Measurements from ENCODE around the gene ZNF827.

ZNF827 gene

GRCh38 chr4:145808021-145808650, 130.5 kb downstream of the ZNF827 start:
- Histone ChIP-seq H3K27me3 (ENCODE audit: control insufficient read depth, insufficient read depth, low read length) (no peaks in the 10 kb centered on the region), H3K4me1 (no peaks in the 10 kb centered on the region), H3K9me3 (ENCODE audit: control insufficient read depth, low read length) (no peaks in the 10 kb centered on the region), H3K36me3 (ENCODE audit: control insufficient read depth, insufficient read depth, low read length) (no peaks in the 10 kb centered on the region), H3K4me3 (ENCODE audit: low read depth, low read length) (no peak overlapping the region), H3K9ac (no peak overlapping the region), H3K4me2 (ENCODE audit: low read length) (no peak overlapping the region), H2AFZ (no peak overlapping the region), H3K27ac (no peak overlapping the region), H3K79me2 (no peaks in the 10 kb centered on the region)
- TF ChIP-seq, protein P1, sequence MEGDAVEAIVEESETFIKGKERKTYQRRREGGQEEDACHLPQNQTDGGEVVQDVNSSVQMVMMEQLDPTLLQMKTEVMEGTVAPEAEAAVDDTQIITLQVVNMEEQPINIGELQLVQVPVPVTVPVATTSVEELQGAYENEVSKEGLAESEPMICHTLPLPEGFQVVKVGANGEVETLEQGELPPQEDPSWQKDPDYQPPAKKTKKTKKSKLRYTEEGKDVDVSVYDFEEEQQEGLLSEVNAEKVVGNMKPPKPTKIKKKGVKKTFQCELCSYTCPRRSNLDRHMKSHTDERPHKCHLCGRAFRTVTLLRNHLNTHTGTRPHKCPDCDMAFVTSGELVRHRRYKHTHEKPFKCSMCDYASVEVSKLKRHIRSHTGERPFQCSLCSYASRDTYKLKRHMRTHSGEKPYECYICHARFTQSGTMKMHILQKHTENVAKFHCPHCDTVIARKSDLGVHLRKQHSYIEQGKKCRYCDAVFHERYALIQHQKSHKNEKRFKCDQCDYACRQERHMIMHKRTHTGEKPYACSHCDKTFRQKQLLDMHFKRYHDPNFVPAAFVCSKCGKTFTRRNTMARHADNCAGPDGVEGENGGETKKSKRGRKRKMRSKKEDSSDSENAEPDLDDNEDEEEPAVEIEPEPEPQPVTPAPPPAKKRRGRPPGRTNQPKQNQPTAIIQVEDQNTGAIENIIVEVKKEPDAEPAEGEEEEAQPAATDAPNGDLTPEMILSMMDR (IDR thresholded peaks at IDR 0.05) = no peak

DNA sequence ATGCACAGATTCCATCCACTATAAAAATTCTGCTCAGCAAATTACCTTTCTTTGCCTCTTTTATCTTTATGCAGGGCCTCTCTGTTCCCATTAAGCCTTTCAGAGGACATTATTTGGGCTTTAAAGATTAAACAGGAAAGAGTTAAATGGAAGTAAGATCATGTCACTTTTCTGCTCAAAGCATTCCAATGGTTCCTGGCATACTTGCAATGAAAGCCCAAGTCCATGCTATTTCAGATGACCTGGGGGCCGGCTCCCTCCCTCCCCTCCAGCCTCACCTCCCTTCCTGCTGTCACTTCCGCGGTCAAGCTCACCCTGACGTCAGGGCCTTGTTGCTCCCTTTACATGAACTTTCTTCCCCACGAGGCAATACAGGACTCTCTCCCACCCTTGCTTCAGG, 133.1 kb downstream of the ZNF827 start:
- Histone ChIP-seq H3K27ac (no peak overlapping the region), H3K4me3 (ENCODE audit: low read depth, low read length) (no peak overlapping the region), H3K36me3 (ENCODE audit: control insufficient read depth, insufficient read depth, low read length) (no peaks in the 10 kb centered on the region), H3K4me1 (no peaks in the 10 kb centered on the region), H3K27me3 (ENCODE audit: control insufficient read depth, insufficient read depth, low read length) (no peaks in the 10 kb centered on the region), H3K4me2 (ENCODE audit: low read length) (no peak overlapping the region), H2AFZ (no peak overlapping the region), H3K9ac (no peak overlapping the region), H3K9me3 (ENCODE audit: control insufficient read depth, low read length) (no peaks in the 10 kb centered on the region), H3K79me2 (no peaks in the 10 kb centered on the region)
- TF ChIP-seq, protein P1 (IDR thresholded peaks at IDR 0.05) = no peak

DNA sequence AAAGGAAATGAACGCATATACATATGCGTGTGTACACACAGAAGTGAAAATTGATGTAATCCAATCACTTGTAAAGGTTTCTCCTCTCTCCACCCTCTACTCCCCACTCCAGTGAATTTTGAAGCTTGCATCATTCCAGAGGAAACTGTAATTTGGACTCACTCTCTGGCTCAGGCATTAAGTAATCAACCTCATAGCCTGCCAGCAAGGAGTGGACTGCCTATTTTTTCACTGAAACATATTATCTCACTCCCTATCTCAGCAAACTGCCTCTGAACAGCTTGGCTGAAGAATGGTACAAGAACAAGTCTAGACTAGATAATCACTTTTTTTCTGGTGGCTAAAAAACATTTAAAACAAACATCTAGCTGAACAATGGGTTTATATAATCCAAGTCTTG, 134.5 kb downstream of the ZNF827 start:
- H3K27ac ChIP-seq = no peak overlapping the region
- H3K4me2 ChIP-seq (ENCODE audit: low read length) = peak overlapping the region; percentile 14
- no peak overlapping the region for H3K9ac ChIP-seq
- H3K4me1 ChIP-seq = no peaks in the 10 kb centered on the region
- H3K27me3 ChIP-seq (ENCODE audit: control insufficient read depth, insufficient read depth, low read length) = no peaks in the 10 kb centered on the region
- no peaks in the 10 kb centered on the region for H3K9me3 ChIP-seq (ENCODE audit: control insufficient read depth, low read length)
- H3K36me3 ChIP-seq (ENCODE audit: control insufficient read depth, insufficient read depth, low read length) = no peaks in the 10 kb centered on the region
- TF ChIP-seq, protein P1 (IDR thresholded peaks at IDR 0.05) = no peak
- H3K4me3 ChIP-seq (ENCODE audit: low read depth, low read length) = no peak overlapping the region
- no peaks in the 10 kb centered on the region for H3K79me2 ChIP-seq
- no peak overlapping the region for H2AFZ ChIP-seq

GRCh38 chr4:145799223-145799622, 139.4 kb downstream of the ZNF827 start:
- H2AFZ ChIP-seq = no peak overlapping the region
- H3K9ac ChIP-seq = no peak overlapping the region
- TF ChIP-seq, protein P1 (IDR thresholded peaks at IDR 0.05) = no peak
- H3K27ac ChIP-seq = no peak overlapping the region
- no peaks in the 10 kb centered on the region for H3K4me1 ChIP-seq
- no peaks in the 10 kb centered on the region for H3K79me2 ChIP-seq
- H3K4me2 ChIP-seq (ENCODE audit: low read length) = no peak overlapping the region
- H3K27me3 ChIP-seq (ENCODE audit: control insufficient read depth, insufficient read depth, low read length) = no peaks in the 10 kb centered on the region
- H3K4me3 ChIP-seq (ENCODE audit: low read depth, low read length) = no peak overlapping the region
- no peaks in the 10 kb centered on the region for H3K9me3 ChIP-seq (ENCODE audit: control insufficient read depth, low read length)
- no peaks in the 10 kb centered on the region for H3K36me3 ChIP-seq (ENCODE audit: control insufficient read depth, insufficient read depth, low read length)

- H2AFZ ChIP-seq = no peak overlapping the region
- no peak overlapping the region for H3K9ac ChIP-seq
- no peaks in the 10 kb centered on the region for H3K36me3 ChIP-seq (ENCODE audit: control insufficient read depth, insufficient read depth, low read length)
- H3K27ac ChIP-seq = no peak overlapping the region
- TF ChIP-seq, protein P1 (IDR thresholded peaks at IDR 0.05) = no peak
- H3K9me3 ChIP-seq (ENCODE audit: control insufficient read depth, low read length) = no peaks in the 10 kb centered on the region
- H3K27me3 ChIP-seq (ENCODE audit: control insufficient read depth, insufficient read depth, low read length) = no peaks in the 10 kb centered on the region
- no peak overlapping the region for H3K4me2 ChIP-seq (ENCODE audit: low read length)
- no peaks in the 10 kb centered on the region for H3K4me1 ChIP-seq
- H3K79me2 ChIP-seq = no peaks in the 10 kb centered on the region
- H3K4me3 ChIP-seq (ENCODE audit: low read depth, low read length) = no peak overlapping the region
Observed at GRCh38 chr4:145797278-145797677, 141.3 kb downstream of the ZNF827 start.
